ENCODE data around the gene EGFL8. TPM values are rescaled to one million over a fixed set of nuclear protein-coding genes. Genes with fewer than 3 reads are reported as not detected.

The EGFL8 gene
- total and polyA plus RNA-seq, 2 of the 8 experiments (the other 6 are each of a cell fraction or from before 2014, with no cell fraction given), result 5.0 to 9.2 TPM

DNA sequence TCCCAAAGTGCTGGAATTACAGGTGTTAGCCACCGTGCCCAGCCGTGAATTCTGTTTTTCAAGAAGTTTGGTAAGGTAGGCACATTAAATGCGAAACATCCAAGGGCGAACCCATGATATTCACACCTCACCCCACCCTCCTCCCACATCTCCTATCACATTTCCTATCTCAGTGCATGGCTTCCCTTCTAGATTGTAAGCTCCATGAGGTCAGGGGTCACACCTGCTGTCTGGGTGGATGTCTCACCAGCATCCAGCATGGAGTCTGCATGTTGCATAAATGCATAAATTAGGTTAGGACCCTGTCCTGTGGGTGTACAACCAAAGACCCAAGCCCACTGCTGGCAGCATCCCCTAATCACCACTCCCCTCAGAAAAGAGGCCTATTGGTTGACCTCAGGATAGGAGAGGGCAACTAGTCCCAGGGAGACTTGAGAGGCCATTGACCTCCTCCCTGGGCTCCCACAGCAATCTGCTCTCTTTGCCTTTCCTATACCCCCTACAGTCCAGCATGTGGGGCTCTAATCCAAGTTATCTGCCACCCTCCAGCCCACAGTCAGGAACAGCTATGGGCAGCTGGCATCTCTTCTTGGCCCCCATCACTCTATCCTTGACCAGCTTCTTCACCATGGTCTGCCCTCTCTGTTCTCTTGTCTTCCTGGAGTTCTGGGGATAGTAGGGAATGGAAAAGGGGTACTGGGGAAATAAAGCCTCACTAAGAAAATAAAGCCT lies 16.8 kb upstream of the EGFL8 start:
- Histone ChIP-seq H3K27me3 (replicated peaks in 1 of 4; ENCODE audit: control insufficient read depth in 3 of 4, extremely low read depth in 1 of 4, insufficient read depth in 3 of 4, low read length in 3 of 4) (peaks cover 4 to 35% (median 33%) of the 10 kb centered on the region in 4 experiments), H3K14ac (ENCODE audit: insufficient read length) (no peak overlapping the region), H3K4me1 (replicated peaks in 1 of 4; ENCODE audit: control insufficient read depth in 3 of 4, insufficient read depth in 4 of 4, low read length in 3 of 4) (peaks cover 10 to 32% (median 14%) of the 10 kb centered on the region in 4 experiments), H3K36me3 (ENCODE audit: control insufficient read depth in 2 of 4, insufficient read depth in 4 of 4, low read length in 3 of 4) (no peaks in the 10 kb centered on the region), H3K9ac (replicated peaks in 1 of 4; ENCODE audit: extremely low read depth in 1 of 4, low read depth in 3 of 4, low read length in 3 of 4) (no peak overlapping the region; a peak in 1 of 7 replicates), H2BK20ac (ENCODE audit: low read length) (0 out of 2 replicates have a peak overlapping the region, but pooled peaks have one; percentile 61), H4K5ac (ENCODE audit: insufficient read length, low read depth, low read length) (no peak overlapping the region), H2BK120ac (replicated peaks; ENCODE audit: low read depth, low read length) (no peak overlapping the region), H3K56ac (replicated peaks; ENCODE audit: insufficient read length, low read depth, low read length) (no peak overlapping the region), H3K23me2 (ENCODE audit: low read depth, low read length) (peaks cover 9% of the 10 kb centered on the region; the same call in 1 of the 2 replicates), H2AFZ (ENCODE audit: low read length) (no peak overlapping the region), H3K9me3 (ENCODE audit: insufficient read depth in 2 of 2, low read depth in 1 of 2, low read length in 1 of 2) (no peaks in the 10 kb centered on the region), H3K27ac (ENCODE audit: low read depth, low read length) (no peak overlapping the region), H2BK15ac (ENCODE audit: low read length) (no peak overlapping the region), H3K23ac (ENCODE audit: insufficient read length) (no peak overlapping the region), H4K20me1 (replicated peaks in 1 of 2; ENCODE audit: control insufficient read depth in 1 of 2, insufficient read depth in 2 of 2, low read length in 2 of 2) (no peaks in the 10 kb centered on the region), H4K91ac (replicated peaks; ENCODE audit: insufficient read length, low read length) (no peak overlapping the region), H2AK5ac (ENCODE audit: low read depth, low read length) (no peak overlapping the region), H2BK12ac (ENCODE audit: low read depth, low read length) (no peak overlapping the region), H3K18ac (ENCODE audit: extremely low read depth, low read length) (no peak overlapping the region), H3K4me3 (ENCODE audit: extremely low read depth in 1 of 4, insufficient read depth in 2 of 4, low read depth in 3 of 4, low read length in 4 of 4) (peak overlapping the region; percentile 51 to 76 (median 70); a peak in 5 of 8 replicates), H3K4ac (replicated peaks; ENCODE audit: insufficient read length, low read depth, low read length) (no peak overlapping the region), H4K8ac (ENCODE audit: extremely low read depth, insufficient read depth, low read length) (no peak overlapping the region), H3K4me2 (ENCODE audit: insufficient read depth in 1 of 2, low read depth in 2 of 2, low read length in 2 of 2) (peak overlapping the region; percentile 94 to 100), H3K79me2 (ENCODE audit: control insufficient read depth in 1 of 2, insufficient read depth in 2 of 2, low read length in 2 of 2) (no peaks in the 10 kb centered on the region), H2BK5ac (ENCODE audit: low read depth, low read length) (no peak overlapping the region), H3K79me1 (ENCODE audit: low read depth, low read length) (no peaks in the 10 kb centered on the region)
- POLR2A ChIA-PET (ENCODE audit: partially characterized antibody), result interaction anchor here (1.2 to 9.2 kb wide), 7 partner anchors 11 to 48 kb away, joined by 3 to 70 read pairs (median 6); partner anchors contain the start of genes AGPAT1, ATF6B, FKBPL and PBX2
- FAIRE-seq, result no peak
- 98% methylated on average over 4 of the region's 4 CpGs; no CpG with 5 or more reads in 1 of the 2 experiments for WGBS, 2 experiments (ENCODE audit: extremely low coverage in 1 of 2, insufficient coverage in 1 of 2, insufficient read length in 1 of 2, insufficient replicate concordance in 2 of 2, low coverage in 1 of 2, low lambda C conversion rate in 2 of 2, missing lambda C conversion rate in 1 of 2)
- no peak for DNase-seq (ENCODE audit: low read depth in 1 of 2, low spot score in 2 of 2)
- TF ChIP-seq RAD21 (IDR thresholded peaks at IDR 0.05 in 1 of 2, conservative IDR thresholded peaks at IDR 0.05 in 1 of 2; ENCODE audit: low read depth in 2 of 2, low read length in 2 of 2) (peak; percentile 13 to 39; a peak in 1 of 4 replicates), TBP (IDR thresholded peaks at IDR 0.05; ENCODE audit: low read depth, low read length) (no peak)
- CTCF ChIA-PET (ENCODE audit: partially characterized antibody), result interaction anchor here (0.7 to 4.7 kb wide), 14 partner anchors 9 to 53 kb away, joined by 3 to 23 read pairs (median 5); partner anchors contain the start of genes ATF6B and GPSM3

All from H1 (cell line).